DND-41 (cell line): ENCODE results near the gene LDB2.

ENCODE experiments used
- ATAC-seq: fragments of 200-7000 bp; cut with Tn5 transposase; 3 replicates; pipeline ENCODE4 v1.9.1; 2021; ENCODE audit warnings: low read depth; ENCODE audit not compliant: insufficient read depth
- DNase-seq: peaks from one replicate; pipeline ENCODE4 v3.0.0-alpha.2; 2020
- H2AFZ ChIP-seq: 2 replicates; pipeline ENCODE4 v1.6.0; 2012; ENCODE audit warnings: low read depth, low read length
- H3K27ac ChIP-seq: 2 replicates; pipeline ENCODE4 v1.5.1; 2012; ENCODE audit warnings: low read length, inconsistent platforms
- H3K27me3 ChIP-seq: fragments of 200-600 bp; sonication (generic); 2 replicates; pipeline ENCODE4 v1.6.0; 2012; ENCODE audit warnings: low read length, mild to moderate bottlenecking, inconsistent platforms; ENCODE audit not compliant: insufficient read depth, poor library complexity
- H3K36me3 ChIP-seq: 2 replicates; pipeline ENCODE4 v1.5.1; 2012; ENCODE audit warnings: low read length, inconsistent platforms; ENCODE audit not compliant: insufficient read depth
- H3K4me1 ChIP-seq: 2 replicates; pipeline ENCODE4 v1.5.1; 2012; ENCODE audit warnings: mild to moderate bottlenecking, low read length; ENCODE audit not compliant: insufficient read depth
- H3K4me2 ChIP-seq: 2 replicates; pipeline ENCODE4 v1.6.0; 2012; ENCODE audit warnings: mild to moderate bottlenecking, moderate library complexity, low read length, inconsistent platforms; ENCODE audit not compliant: insufficient read depth
- H3K4me3 ChIP-seq, 2 experiments: fragments of 200-600 bp in 1 of 2; shearing (Covaris generic) in 1 of 2; 2 replicates each; pipeline ENCODE4 v1.5.1; 2012 to 2016; ENCODE audit warnings: inconsistent platforms in 2 of 2, low read length in 2 of 2, mild to moderate bottlenecking in 2 of 2, low read depth in 1 of 2, moderate library complexity in 1 of 2
- H3K79me2 ChIP-seq: 2 replicates; pipeline ENCODE4 v1.6.0; 2012; ENCODE audit warnings: low read length, inconsistent platforms; ENCODE audit not compliant: insufficient read depth
- H3K9ac ChIP-seq: 2 replicates; pipeline ENCODE4 v1.6.0; 2012; ENCODE audit warnings: low read depth, mild to moderate bottlenecking, inconsistent platforms, low read length, moderate library complexity
- H3K9me3 ChIP-seq: 2 replicates; pipeline ENCODE4 v1.5.1; 2012; ENCODE audit warnings: low read length, moderate library complexity, mild to moderate bottlenecking, inconsistent platforms; ENCODE audit not compliant: insufficient read depth, severe bottlenecking
- H4K20me1 ChIP-seq: 2 replicates; pipeline ENCODE4 v1.6.0; 2012; ENCODE audit warnings: low read length; ENCODE audit not compliant: insufficient read depth
- EZH2 ChIP-seq: IDR thresholded peaks from 3 replicates; pipeline ENCODE4 v1.6.1; 2012; ENCODE audit warnings: borderline replicate concordance, low read depth, mild to moderate bottlenecking, moderate library complexity, low read length, inconsistent platforms; ENCODE audit not compliant: severe bottlenecking
- TF ChIP-seq, protein P1 (sequence below): IDR thresholded peaks from 2 replicates; pipeline ENCODE4 v1.5.1; 2012; ENCODE audit warnings: borderline replicate concordance, low read length, moderate library complexity, mild to moderate bottlenecking; ENCODE audit not compliant: poor library complexity, severe bottlenecking; ENCODE audit errors: extremely low read depth

The LDB2 gene

DNA sequence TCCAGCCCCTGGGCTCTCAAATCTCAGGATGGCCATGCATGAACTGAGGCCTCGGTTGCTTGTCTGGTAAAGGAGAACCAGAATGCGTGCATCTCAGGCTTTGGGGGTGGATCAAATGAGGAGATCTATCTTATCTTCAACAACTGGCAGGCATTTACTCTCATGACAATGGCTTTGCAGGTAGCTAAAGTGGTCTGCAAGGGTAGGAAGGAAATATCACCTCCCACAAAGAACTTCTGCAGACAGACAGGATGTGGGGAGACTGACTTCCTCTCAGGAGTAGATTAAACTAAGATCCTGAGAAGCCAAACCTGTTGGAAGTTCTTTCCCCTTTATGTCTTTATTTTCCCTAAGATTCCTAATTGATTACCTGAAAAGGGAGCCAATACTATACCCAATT, 7.8 kb downstream of the LDB2 start:
- DNase-seq (no peak), ATAC-seq (peak; percentile 35; the same call in 1 of the 3 replicates)
- H3K4me1 ChIP-seq, result no peaks in the 10 kb centered on the region
- no peaks in the 10 kb centered on the region for H3K9me3 ChIP-seq
- H3K4me3 ChIP-seq, result no peak overlapping the region
- H3K27ac ChIP-seq, result no peak overlapping the region
- TF ChIP-seq, protein P1, sequence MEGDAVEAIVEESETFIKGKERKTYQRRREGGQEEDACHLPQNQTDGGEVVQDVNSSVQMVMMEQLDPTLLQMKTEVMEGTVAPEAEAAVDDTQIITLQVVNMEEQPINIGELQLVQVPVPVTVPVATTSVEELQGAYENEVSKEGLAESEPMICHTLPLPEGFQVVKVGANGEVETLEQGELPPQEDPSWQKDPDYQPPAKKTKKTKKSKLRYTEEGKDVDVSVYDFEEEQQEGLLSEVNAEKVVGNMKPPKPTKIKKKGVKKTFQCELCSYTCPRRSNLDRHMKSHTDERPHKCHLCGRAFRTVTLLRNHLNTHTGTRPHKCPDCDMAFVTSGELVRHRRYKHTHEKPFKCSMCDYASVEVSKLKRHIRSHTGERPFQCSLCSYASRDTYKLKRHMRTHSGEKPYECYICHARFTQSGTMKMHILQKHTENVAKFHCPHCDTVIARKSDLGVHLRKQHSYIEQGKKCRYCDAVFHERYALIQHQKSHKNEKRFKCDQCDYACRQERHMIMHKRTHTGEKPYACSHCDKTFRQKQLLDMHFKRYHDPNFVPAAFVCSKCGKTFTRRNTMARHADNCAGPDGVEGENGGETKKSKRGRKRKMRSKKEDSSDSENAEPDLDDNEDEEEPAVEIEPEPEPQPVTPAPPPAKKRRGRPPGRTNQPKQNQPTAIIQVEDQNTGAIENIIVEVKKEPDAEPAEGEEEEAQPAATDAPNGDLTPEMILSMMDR, result no peak
- TF ChIP-seq EZH2, result no peak
- no peaks in the 10 kb centered on the region for H4K20me1 ChIP-seq
- H3K27me3 ChIP-seq, result no peaks in the 10 kb centered on the region
- H3K36me3 ChIP-seq, result no peaks in the 10 kb centered on the region
- H3K4me2 ChIP-seq, result no peak overlapping the region
- H3K9ac ChIP-seq, result no peak overlapping the region
- no peaks in the 10 kb centered on the region for H3K79me2 ChIP-seq
- no peak overlapping the region for H2AFZ ChIP-seq

DNA sequence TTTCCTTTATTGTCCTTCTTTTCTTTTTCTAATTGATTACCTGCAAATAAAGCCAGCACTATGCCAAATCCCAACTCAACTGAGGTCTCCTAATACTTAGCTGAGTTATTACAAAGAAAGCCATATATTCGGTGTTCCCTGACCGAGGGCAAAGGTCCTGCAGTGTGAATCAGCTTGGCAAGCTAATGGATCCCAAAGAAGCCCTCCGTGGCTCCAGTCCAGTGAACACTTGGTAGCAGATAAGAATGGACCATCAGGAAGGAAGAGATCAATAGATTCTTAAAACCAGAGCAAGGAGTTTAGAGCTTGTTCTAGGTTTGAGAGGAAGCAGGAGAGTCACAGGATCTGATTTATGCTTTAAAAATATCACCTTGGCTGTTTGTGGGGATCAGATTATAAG, 8.5 kb downstream of the LDB2 start:
- Histone ChIP-seq H3K9ac (no peak overlapping the region), H2AFZ (no peak overlapping the region), H4K20me1 (no peaks in the 10 kb centered on the region), H3K79me2 (no peaks in the 10 kb centered on the region), H3K4me3 (no peak overlapping the region), H3K4me2 (no peak overlapping the region), H3K36me3 (no peaks in the 10 kb centered on the region), H3K27ac (no peak overlapping the region), H3K9me3 (no peaks in the 10 kb centered on the region), H3K4me1 (no peaks in the 10 kb centered on the region), H3K27me3 (no peaks in the 10 kb centered on the region)
- TF ChIP-seq, protein P1, result no peak
- no peak for TF ChIP-seq EZH2
- no peak for ATAC-seq
- no peak for DNase-seq

DNA sequence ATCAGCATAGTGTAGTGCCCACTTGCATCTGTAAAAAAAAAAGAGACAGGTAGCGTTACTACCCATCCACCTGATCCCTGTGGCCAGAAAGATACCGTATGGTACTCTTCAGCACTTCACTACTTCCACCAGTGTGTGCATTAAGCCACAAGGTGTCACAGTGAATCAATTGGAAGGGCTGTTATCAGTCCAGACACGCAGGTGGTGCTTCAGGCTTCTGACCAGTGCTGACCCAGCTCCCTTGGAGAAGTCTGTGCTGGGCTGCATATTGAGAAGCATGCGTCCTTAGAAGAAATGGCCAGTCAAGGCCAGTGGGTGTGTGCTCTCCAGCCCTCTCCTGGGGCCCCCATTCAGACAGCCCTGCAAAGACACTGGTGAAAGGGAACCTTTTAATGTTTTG, 10.6 kb downstream of the LDB2 start:
- Histone ChIP-seq H3K4me3 (no peak overlapping the region), H2AFZ (no peak overlapping the region), H3K79me2 (no peaks in the 10 kb centered on the region), H3K36me3 (no peaks in the 10 kb centered on the region), H3K27ac (no peak overlapping the region), H3K9ac (no peak overlapping the region), H3K4me1 (no peaks in the 10 kb centered on the region), H3K9me3 (no peaks in the 10 kb centered on the region), H3K27me3 (no peaks in the 10 kb centered on the region), H4K20me1 (no peaks in the 10 kb centered on the region), H3K4me2 (no peak overlapping the region)
- DNase-seq (no peak), ATAC-seq (no peak)
- TF ChIP-seq, protein P1, result peak; percentile 4
- TF ChIP-seq EZH2, result no peak

DNA sequence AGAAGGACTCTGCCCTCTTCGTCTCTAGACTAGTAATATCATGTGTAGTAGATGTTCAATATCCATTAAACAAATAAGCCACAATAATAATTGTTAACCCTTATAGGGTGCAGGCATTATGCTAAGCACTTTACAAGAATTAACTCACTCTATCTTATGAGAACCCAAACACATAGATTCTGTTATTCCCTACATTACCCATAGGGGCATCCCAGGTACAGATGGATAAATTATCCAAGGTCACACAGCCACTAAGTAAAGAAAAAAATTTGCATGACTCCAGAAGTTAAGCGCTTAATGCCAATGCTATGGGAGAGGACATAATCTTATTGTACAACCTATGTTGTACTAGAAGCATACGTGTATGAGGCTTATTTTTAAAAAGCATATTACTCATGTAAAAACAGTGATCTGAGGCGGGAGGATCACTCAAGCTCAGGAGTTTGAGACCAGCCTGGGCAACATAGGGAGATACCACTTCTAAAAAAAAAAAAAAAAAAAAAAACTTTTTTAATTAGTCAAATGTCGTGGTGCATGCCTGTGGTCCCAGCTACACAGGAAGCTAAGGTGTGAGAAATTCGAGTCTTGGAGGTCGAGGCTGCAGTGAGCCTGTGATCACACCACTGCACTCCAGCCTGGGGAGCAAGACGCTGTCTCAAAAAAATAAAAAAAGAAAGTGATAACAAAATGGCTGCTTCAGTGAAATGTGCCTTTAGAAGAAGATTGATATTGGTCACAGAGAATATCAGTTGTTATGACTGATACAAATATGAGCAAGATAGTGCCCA, 13.6 kb downstream of the LDB2 start:
- H3K4me3 ChIP-seq, result no peak overlapping the region
- no peak overlapping the region for H3K4me2 ChIP-seq
- H4K20me1 ChIP-seq, result no peaks in the 10 kb centered on the region
- H3K4me1 ChIP-seq, result no peaks in the 10 kb centered on the region
- H3K9me3 ChIP-seq, result no peaks in the 10 kb centered on the region
- no peak overlapping the region for H3K27ac ChIP-seq
- H3K9ac ChIP-seq, result no peak overlapping the region
- DNase-seq (no peak), ATAC-seq (no peak)
- H3K27me3 ChIP-seq, result no peaks in the 10 kb centered on the region
- H2AFZ ChIP-seq, result no peak overlapping the region
- no peaks in the 10 kb centered on the region for H3K36me3 ChIP-seq
- TF ChIP-seq, protein P1, result no peak
- no peak for TF ChIP-seq EZH2
- no peaks in the 10 kb centered on the region for H3K79me2 ChIP-seq
